ENCODE data around the gene MYO3B. TPM values are rescaled to one million over a fixed set of nuclear protein-coding genes. Genes with fewer than 3 reads are reported as not detected.

The MYO3B gene
- total RNA-seq, 1 donor from 2014 or later, result not detected

DNA sequence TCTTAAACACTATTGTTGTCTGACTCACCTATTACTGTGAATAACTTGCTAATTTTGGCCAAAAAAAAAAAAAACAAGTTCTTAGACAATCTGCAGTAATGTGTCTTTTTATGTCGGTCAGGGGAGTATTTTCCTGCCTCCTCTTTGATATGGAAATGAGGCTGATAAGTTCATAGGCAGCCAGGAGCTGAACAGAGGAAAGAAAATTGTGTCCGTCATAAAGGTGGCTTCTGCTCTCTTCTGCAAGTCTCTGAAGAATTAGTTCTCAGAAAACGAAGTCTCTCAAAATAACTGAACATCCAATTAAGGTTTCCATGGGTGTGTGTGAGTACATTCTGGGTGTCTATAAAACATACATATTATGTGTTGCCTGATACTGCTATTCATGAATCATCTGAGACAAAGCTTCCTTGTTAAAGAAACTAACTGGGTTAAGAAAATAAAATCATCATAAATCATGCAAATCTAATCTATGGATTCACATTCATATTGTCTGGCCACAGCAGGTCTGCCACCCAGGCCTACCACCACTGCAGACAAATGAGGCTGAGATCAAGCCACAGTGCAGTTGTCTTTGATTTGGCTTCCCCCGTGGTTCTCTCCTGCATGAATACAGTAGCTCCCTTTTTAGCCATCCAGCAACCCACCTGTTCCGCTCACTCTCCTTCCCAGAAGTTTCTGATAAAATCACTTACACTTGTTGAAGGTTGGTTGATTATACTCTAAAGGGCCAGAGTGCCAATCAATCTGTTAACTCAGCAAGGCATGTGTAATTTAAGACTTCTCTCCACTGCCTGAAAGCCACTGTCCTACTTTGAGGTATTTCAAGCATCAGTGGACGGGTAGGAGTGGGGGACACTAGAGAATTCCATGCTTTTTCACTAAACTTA, 517.8 kb downstream of the MYO3B start:
- H3K9me3 Mint-ChIP-seq (ENCODE audit: low read depth), result no peaks in the 10 kb centered on the region
- H3K4me1 Mint-ChIP-seq (ENCODE audit: low read depth), result peaks cover 5% of the 10 kb centered on the region
- no peak overlapping the region for H3K4me3 Mint-ChIP-seq (ENCODE audit: unreplicated experiment)
- TF ChIP-seq CTCF (IDR thresholded peaks at IDR 0.05), result no peak
- H3K36me3 Mint-ChIP-seq (ENCODE audit: low read depth), result no peaks in the 10 kb centered on the region
- DNase-seq (ENCODE audit: low spot score), result no peak
- H3K27me3 Mint-ChIP-seq (ENCODE audit: low read depth), result peaks cover 32% of the 10 kb centered on the region
- H3K27ac Mint-ChIP-seq (ENCODE audit: unreplicated experiment), result no peak overlapping the region

GRCh38 chr2:170696948-170697347, 519.0 kb downstream of the MYO3B start:
- TF ChIP-seq CTCF (IDR thresholded peaks at IDR 0.05), result no peak
- H3K4me3 Mint-ChIP-seq (ENCODE audit: unreplicated experiment), result no peak overlapping the region
- peaks cover 40% of the 10 kb centered on the region for H3K27me3 Mint-ChIP-seq (ENCODE audit: low read depth)
- H3K27ac Mint-ChIP-seq (ENCODE audit: unreplicated experiment), result no peak overlapping the region
- H3K36me3 Mint-ChIP-seq (ENCODE audit: low read depth), result no peaks in the 10 kb centered on the region
- peaks cover 5% of the 10 kb centered on the region for H3K4me1 Mint-ChIP-seq (ENCODE audit: low read depth)
- H3K9me3 Mint-ChIP-seq (ENCODE audit: low read depth), result no peaks in the 10 kb centered on the region
- DNase-seq (ENCODE audit: low spot score), result no peak

DNA sequence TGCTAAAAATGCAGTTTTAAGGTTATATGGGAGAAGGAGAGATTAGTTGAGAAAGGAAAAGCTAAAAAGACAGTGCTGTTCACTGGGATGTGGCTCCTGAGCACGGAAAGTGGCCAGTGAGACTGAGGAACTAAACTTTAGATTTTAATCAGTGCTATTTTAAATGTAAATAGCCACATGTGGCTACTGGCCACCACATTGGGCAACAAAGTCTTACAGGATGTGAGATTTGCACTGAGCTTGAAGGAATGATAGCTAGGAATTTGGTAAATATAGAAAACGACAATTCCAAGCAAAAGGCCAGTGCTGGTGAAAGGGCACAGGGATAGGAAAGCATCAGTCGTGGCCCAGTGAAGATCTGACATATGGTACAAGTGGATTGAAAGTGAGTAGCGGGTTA, 523.1 kb downstream of the MYO3B start:
- TF ChIP-seq CTCF (IDR thresholded peaks at IDR 0.05), result no peak
- H3K36me3 Mint-ChIP-seq (ENCODE audit: low read depth), result peaks cover 4% of the 10 kb centered on the region
- no peak overlapping the region for H3K27ac Mint-ChIP-seq (ENCODE audit: unreplicated experiment)
- H3K4me3 Mint-ChIP-seq (ENCODE audit: unreplicated experiment), result no peak overlapping the region
- H3K4me1 Mint-ChIP-seq (ENCODE audit: low read depth), result no peaks in the 10 kb centered on the region
- DNase-seq (ENCODE audit: low spot score), result no peak
- H3K9me3 Mint-ChIP-seq (ENCODE audit: low read depth), result peaks cover 9% of the 10 kb centered on the region
- H3K27me3 Mint-ChIP-seq (ENCODE audit: low read depth), result peaks cover 40% of the 10 kb centered on the region

- no peak for TF ChIP-seq CTCF (IDR thresholded peaks at IDR 0.05)
- peaks cover 9% of the 10 kb centered on the region for H3K9me3 Mint-ChIP-seq (ENCODE audit: low read depth)
- no peak overlapping the region for H3K4me3 Mint-ChIP-seq (ENCODE audit: unreplicated experiment)
- DNase-seq (ENCODE audit: low spot score), result no peak
- no peak overlapping the region for H3K27ac Mint-ChIP-seq (ENCODE audit: unreplicated experiment)
- peaks cover 4% of the 10 kb centered on the region for H3K36me3 Mint-ChIP-seq (ENCODE audit: low read depth)
- H3K27me3 Mint-ChIP-seq (ENCODE audit: low read depth), result peaks cover 50% of the 10 kb centered on the region
- H3K4me1 Mint-ChIP-seq (ENCODE audit: low read depth), result no peaks in the 10 kb centered on the region
These were observed 526.0 kb downstream of the MYO3B start for GRCh38 chr2:170703776-170704476.

All from chondrocyte (in vitro differentiated cells).